ENCODE results near the gene RMRP.
A peak's percentile ranks its signal among the peaks of the same experiment; 100 is the strongest.
"Not testable (repeated sequence)": the region's sequence is repeated elsewhere in the genome, so short reads cannot be mapped to it uniquely, and the experiment has no call there.

Gene RMRP

DNA sequence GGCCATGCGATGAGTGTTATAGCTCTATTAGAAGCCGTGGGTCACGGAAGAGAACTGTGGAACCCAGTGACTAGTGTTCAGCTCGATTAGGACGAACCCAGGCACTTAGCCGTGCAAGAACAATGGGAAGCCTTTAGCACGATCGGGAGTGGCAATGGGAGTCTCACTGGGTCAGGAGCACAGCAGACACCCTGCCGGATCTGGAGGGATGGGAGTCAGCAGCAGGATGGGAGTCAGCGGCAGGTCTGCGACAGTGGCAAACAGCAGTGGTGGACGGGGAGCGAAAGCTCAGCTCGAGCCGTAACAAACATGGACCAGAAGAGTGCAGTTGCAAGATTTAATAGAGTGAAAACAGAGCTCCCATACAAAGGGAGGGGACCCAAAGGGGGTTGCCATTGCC, 17.4 kb downstream of the RMRP start:
- not testable (repeated sequence) for DNase-seq

DNA sequence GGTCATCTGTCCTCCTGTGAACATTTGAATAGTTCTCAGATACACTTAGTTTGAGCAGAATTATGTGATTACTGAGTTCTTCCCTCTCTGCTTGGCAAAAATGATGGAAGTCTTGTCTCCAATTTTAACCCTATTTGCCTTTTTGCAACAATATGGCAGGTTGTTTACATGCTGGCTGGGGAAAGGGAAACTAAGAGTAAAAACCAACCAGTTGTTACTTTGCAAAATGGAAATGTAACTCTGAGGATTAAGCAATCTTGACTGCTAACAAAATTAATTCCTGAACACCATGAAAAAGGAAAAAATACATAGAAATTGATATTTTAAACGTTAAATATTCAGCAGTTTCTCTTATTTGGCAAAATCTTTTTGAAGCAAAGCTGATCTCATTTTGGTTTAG, 18.2 kb downstream of the RMRP start:
- DNase-seq = no peak

DNA sequence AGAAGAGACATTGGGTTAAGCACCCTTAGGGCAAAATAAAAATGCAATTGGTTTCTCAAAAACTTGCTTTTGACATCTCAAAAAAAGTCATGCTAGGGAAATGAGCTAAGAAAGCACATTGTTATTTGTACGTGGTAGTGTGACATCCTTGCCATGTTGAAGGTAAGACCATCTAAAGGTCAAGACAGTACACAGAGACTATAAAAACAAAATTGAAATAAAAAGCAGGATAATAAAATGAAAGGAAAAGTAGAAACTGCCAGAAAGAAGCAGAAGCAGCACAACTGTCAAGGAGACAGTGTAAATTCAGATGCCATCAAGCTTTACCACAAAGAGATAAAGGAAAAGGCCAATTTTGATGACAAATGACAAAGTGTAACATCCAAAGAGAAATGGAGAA, 18.6 kb downstream of the RMRP start:
- not testable (repeated sequence) for DNase-seq

DNA sequence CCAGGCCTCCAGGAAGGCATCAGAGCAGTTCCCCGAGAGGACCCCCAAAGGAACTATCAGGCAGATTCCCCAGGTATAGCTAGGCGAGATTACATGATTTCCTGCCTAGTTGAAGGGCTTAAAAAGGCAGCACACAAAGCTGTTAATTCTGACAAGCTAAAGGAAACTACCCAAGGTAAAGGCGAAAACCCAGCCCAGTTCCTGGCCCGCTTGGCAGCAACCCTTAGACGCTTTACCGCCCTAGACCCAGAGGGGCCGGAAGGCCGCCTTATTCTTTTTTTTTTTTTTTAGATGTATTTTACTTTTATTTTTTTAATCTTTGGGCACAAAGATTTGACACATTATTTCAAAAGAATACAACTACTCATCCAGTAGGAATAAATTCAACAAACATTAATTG, 19.1 kb downstream of the RMRP start:
- DNase-seq = not testable (repeated sequence)

DNA sequence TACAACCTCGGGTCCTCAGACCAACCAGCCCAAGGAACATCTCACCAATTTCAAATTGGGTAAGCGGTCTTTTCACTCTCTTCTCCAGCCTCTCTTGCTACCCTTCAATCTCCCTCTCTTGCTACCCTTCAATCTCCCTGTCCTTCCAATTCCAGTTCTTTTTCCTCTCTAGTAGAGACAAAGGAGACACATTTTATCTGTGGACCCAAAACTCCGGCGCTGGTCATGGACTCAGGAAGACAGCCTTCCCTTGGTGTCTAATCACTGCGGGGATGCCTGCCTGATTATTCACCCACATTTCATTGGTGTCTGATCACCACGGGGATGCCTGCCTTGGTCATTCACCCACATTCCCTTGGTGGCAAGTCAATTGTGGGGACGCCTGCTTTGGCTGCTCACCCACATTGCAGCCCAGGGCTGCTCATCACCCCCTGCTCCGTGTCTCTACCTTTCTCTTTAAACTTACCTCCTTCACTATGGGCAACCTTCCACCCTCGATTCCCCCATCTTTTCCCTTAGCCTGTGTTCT, 20.3 kb downstream of the RMRP start:
- not testable (repeated sequence) for DNase-seq

DNA sequence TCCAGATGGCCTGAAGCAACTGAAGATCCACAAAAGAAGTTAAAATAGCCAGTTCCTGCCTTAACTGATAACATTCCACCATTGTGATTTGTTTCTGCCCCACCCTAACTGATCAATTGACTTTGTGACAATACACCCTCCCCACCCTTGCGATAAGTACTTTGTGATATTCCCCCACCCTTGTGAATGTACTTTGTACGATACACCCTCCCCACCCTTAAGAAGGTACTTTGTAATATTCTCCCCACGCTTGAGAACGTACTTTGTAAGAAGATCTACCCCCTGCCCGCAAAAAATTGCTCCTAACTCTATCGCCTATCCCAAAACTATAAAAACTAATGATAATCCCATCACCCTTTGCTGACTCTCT, 21.0 kb downstream of the RMRP start:
- DNase-seq = not testable (repeated sequence)

DNA sequence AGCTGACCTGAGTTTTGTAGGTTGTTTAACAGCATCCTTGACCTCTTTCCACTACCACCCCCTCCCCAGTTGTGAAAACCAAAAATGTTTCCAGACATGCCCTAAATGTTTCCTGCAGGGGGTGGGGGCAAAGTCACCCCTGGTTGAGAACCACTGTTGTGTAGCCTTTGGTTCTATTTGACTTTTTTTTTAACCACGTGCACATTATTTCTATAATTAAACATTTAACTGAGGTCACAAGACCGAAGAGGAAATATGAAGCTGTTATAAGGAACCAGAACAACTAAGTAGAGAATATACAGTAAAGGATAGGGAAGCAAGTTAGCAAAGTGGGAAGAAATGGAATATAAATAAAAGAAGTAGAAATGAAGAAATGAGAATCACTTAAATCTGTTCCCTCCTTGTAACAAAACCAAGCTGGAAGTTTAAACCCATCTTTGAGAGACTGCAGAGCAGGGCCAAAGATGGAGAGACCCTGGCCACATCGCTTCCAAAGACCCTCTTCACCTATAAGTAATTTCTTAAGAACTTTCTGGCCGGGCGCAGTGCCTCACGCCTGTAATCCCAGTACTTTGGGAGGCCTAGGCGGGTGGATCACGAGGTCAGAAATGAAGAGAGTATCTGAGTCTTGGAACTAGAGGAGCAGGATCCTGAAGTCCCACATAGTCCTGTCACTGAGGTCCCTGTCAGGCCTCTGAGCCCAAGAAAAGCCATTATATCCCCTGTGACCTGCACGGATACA, 21.5 kb downstream of the RMRP start:
- no peak for DNase-seq

DNA sequence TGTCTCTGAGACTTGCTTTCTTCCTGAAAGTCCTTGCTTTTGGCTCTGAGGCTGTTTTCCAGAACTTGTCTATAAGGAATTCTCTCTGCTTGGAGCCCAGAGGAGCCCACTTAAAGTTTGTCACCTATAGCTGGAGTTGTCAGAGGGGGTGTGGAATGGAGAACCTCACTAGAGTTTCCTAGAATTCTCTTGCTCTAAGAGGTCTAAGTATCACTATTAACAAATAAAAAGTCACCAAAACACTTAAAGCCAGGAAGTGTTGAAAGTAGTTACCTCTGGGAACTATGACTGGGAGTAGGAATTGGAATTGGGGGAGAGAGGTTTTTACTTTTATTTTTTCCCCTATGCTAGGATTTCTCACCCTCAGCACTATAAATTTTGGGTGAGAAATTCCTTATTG, 22.1 kb downstream of the RMRP start:
- DNase-seq = no peak

DNA sequence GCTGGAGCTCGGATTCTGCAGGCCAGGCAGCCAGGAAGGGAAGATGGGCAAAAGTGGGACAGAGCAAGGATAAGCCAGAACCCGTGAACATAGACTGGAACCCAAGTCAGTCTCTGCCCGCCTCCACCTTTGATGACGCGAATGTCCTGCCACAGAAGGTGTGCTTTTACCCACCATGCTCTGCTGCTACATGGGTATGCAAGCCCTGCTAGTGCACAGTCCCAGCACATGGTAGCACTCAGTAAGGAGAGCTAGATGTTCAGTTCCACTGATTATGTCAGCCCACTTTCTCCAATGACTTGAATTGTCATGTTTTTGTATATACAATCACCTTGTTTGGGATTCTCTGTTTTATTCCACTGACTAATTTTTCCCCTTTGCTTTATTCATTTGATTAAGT, 28.2 kb downstream of the RMRP start:
- DNase-seq = no peak

DNA sequence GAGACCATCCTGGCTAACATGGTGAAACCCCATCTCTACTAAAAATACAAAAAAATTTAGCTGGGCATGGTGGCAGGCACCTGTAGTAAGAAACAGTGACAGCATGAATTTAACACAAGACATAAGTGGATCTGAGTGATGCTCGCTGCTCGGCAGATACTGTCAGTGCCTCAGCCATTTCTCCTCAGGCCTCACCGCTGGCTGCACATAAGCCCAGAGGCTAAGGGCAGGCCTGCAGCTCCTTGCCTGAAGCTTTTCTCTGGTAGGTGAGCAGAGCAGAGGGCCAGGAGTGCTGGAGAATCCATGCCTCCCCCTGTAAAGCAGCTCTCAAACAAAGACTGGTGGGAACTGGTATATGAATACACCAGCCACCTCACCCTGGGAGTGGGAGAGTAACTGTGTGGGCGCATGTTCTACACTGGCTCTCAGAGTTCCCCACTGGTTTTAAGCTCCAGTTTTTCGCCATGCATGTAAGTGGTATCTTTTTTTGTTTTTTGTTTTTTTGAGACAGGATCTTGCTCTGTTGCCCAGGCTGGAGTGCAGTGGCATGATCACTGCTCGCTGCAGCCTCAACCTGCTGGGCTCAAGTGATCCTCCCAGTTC, 29.3 kb downstream of the RMRP start:
- DNase-seq = no peak

DNA sequence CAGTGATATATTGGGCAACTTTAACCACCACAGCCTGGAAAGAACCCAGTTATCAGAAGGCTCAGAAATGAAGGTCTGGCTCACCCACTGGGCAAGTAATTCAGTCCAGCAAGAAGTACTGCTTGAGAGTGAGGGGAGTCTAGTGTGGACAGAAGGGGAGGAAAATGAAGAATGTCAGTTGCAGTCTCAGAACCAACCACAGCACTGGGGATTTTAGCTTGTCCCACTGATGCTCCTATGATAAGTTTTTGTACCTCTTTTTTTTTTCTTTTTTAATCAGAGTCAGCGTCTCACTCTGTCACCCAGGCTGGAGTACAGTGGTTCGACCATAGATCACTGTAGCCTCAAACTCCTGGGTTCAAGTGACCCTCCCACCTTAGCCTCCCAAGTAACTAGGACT, 30.2 kb downstream of the RMRP start:
- DNase-seq = no peak

DNA sequence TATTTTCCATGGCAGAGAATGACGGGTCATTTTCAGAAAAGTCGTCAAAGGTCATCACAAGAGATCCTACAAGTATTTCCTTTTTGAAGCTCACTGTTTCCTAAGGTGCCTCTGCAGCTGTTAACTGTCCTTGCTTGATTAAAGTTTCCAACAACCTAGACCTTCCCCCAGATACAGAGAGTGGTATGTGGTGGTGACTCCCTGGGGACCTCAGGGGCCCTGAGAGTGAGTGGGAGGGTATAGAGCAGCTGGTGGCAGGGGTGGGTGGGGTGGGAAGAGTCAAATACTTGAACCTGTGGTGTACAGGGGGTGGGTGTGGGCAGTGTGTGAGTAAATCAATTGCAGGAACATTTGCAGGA, 38.0 kb downstream of the RMRP start:
- no peak for DNase-seq

DNA sequence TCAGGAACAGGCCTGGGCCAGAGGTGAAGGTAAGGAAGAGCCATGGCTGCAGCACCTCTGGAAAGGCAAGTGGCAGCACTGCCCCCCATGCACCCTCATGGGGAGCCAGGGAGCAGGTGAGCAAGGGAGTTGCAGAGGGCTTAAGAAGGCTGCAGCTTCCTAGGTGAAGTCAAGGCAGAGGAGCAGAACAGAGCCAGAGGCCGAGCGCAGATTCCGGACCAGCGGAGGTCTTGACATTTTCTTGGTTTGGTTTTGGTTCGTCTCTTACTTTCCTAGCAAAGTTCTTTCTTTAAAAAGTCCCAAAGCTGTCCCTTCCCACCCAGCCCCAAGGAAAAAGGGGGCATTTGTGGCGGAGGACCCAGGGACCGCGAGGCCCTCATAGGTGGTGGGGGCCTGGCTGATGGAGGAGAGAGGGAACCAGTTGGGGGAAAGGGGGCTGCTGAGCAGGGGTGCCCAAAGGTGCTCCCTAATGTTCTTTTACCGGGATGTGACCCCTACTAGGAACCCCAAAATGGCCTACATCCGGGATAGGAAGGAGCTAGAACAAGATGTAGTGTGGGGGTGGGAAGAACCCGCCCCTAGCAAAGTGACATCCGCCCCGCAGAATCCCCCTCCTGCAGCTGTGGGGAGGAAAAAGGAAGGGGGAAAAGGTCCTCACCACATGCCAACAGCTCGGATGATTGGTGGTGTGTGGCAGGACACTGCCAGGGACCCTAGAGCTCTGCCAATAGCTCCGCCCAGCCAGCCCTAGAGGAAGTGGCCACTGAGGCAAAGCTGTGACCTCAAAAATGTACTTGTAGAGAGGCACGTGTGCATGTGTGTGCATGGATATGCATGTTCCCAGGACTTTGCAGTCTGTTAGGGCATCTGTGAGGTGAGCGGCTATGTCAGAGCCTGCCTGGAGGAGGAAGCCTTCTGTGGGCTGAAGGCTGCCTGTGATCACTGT, 38.7 kb downstream of the RMRP start:
- no peak for DNase-seq

DNA sequence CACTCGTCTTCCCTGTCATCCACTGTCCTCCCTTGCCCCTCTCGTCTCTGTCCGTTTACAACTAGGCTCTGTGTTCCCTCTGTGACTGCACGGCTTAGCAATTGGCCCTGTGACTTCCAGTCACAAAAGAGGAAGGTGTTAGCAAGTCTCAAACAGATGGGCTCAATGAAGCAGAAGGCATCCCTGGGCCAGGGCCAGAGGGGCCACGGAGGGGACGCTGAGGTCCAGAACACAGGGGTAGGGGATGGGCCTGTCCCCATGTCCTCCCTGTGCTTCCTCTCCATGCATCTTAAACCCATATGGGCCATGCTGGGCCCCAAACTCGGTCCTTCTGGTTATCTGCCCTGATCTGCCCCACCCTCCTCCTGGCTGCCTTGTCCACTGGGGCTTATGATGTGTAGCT, 39.5 kb downstream of the RMRP start, which contains the start of gene CD72:
Gene CD72 (minus strand): TSS at position 89 of the 403 bp plus-strand sequence. CDS start 110 bp downstream, outside the sequence.
- no peak for DNase-seq

DNA sequence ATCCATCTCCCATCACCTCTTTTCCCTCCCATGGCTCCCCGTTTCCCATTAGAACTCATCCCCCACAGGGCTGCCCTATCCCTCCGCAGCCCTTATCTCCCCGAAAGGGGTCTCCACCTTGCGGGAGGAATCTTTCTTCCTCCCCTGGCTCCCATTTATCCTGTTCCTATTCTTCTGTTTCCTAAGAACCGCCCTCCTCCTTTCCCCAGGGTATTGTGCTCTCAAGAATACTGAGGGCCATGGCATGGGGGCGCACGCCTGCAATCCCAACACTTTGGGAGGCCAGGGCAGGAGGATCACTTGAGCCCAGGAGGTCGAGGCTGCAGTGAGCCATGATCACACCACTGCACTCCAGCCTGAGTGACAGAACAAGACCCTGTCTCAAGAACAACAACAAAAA, 40.3 kb downstream of the RMRP start:
- no peak for DNase-seq

DNA sequence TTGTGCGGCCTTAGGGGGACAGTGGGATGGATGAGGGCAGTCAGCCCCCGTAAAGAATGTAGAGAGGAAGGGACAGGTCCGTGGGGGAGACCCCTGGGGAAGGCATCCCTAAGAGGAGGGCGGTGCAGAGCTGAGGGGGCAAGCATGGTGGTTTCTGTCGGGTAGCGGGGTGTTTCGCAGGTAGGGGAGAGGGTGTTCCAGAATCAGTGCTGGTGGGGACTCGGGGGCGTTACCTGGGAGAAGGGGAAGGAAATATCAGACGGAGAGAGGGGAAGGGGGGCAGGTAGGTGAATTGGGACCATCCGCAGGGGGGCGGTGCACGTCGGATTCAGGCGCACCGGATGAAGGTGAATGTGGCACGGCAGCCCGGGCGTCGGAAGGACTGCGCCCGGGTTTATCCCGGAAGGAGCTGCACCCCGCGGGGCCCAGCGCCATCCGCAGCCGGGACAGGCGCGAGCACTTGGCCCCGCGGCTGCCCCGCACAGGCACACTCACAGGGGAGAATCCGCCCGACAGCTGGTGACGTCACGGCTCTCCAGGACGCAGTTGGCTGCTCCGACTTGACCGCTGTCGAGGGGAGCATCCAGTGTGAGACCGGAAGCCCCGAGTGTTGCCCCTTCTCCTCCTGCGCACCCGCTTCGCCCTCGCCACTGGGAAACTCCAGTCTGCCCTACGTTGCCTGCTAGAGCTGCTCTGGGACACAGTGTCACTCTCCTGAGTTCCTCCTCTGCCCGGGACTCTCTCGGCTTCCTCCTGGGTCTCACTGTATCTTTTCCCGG, 40.9 kb downstream of the RMRP start:
- DNase-seq = no peak

DNA sequence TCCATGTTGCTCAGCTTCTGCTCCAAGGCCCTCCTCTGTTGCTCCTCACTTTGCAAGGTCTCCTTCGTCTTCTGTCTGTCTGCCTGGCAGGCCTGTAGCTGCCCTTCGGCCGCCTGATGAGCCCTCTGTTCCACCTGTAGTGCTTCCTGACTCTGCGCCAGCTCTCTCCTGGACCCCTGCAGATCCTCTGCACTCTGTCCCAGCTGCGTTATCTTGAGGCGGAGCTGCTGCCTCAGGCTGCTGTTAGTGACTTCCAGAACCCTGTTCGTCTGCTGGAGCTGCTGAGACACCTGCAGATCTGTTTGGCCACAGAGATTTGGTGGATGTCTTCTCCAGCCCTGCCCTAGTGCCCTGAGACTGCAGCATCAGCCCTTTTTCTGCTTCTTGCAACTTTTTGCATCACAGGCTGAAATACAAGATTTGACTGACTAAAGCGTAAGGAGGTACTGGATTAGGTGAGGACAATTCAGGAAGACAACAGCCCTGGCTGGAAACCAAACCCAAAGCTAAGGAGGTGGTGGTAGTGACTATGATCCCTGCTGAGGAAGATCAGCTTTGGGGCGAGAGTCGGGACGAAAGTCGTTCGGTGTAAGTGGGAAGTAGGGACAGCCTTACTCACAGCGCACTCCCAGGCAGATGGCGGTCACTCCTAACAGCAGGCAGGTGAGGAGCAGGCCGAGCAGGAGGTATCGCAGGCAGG, 41.7 kb downstream of the RMRP start:
- DNase-seq = no peak

DNA sequence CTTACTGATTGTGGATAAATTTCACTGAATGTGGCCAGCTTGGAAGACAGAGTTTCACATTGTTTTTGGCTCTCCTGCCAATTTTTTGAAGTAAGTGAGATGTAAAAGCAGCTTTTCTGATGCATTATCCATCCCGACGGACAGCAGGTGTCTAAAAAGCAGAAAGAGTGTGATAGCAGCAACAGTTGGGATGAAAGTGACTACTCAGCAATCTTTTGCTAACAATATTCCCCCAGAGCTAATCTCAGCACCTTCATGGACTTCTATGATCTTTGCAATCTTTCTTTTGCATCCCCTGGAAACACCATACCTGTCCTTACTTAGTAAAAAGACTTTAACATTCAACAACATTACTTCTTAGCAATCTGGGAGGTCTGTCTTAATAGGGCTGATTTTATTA, 45.0 kb downstream of the RMRP start:
- no peak for DNase-seq

DNA sequence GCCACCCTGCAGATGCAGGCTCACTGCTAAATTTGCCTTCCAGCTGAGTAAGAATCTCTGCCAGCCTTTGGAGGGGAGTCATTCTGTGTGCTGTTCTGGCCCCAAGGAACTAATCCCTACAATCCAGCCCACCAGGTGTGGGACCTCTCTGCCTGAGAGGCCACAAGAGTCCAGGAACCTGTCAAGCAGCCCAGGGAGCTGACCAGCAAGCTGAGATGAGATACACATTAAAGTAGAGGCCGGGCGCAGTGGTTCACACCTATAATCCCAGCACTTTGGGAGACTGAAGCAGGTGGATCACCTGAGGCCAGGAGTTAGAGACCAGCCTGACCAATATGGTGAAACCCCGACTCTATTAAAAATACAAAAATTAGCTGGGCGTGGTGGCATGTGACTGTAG, 45.8 kb downstream of the RMRP start:
- not testable (repeated sequence) for DNase-seq

DNA sequence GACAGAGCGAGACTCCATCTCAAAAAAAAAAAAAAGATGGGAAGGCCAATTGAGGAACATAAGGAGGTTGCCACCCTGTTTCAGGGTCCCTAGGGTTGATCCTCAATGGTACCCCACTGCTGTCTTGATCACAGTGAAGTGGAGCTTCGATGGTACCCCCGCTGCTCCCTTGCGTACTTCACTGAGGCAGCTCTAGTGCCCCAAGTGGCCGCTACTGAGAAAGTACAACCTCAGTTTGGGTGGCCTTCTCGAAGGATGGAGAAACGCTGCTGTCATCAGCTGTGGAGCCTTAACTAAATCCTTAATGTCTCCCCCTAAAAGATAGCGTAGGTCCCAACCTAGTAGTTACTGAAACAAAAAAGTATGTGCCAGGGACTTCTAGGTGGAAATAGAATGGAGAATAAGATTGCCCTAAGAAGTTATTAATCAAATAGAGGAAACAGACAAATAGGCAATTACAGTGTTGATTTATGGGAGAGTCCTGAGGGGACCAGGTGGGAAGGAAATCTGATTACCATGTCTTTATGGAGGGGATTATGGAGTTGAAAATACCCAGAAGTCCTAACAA, 46.5 kb downstream of the RMRP start:
- DNase-seq = peak; percentile 31

DNA sequence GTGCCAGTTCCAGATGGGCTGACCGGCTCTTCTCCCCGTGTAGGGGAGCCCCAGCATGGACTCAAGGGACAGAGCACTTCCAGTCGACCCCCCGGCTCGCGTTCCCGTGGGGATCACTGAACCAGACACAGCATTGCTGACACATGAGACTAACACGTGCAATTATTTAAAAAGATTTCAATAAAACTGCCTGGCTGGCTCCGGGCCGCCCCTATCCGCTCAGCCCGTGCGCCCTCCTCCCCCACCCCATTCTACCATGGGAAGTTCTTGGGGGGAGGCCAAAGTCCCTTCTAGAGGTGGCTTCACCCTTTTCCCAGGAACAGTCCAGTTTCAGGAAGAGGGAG, 48.0 kb downstream of the RMRP start:
- no peak for DNase-seq

All from NCI-H1105 treated with DMSO at 0.1 percent for 48 hours (cell line).